H9 (cell line): Measurements from ENCODE around the gene SLC52A1. TPM values are rescaled to one million over a fixed set of nuclear protein-coding genes. Genes with fewer than 3 reads are reported as not detected.

ENCODE experiments used
- DNase-seq: peaks from one replicate; pipeline ENCODE4 v3.0.0-alpha.2; 2017
- H2AFZ ChIP-seq: one replicate; pipeline ENCODE4 v1.6.1; 2013; ENCODE audit warnings: mild to moderate bottlenecking, low read length, control low read depth, moderate library complexity
- H2AK5ac ChIP-seq: 2 replicates; pipeline ENCODE4 v1.6.1; 2013; ENCODE audit warnings: low read length, control low read depth, mixed read lengths; ENCODE audit not compliant: insufficient read length
- H2BK120ac ChIP-seq: one replicate; pipeline ENCODE4 v1.6.1; 2013; ENCODE audit warnings: low read depth, mild to moderate bottlenecking, low read length, control low read depth, inconsistent platforms; ENCODE audit not compliant: poor library complexity, severe bottlenecking
- H2BK12ac ChIP-seq: 2 replicates; pipeline ENCODE4 v1.6.1; 2013; ENCODE audit warnings: low read length, control low read depth, mixed read lengths, low read depth; ENCODE audit not compliant: insufficient read length
- H2BK15ac ChIP-seq: 2 replicates; pipeline ENCODE4 v1.6.1; 2013; ENCODE audit warnings: low read depth, low read length, control low read depth
- H2BK20ac ChIP-seq: one replicate; pipeline ENCODE4 v1.6.1; 2013; ENCODE audit warnings: low read depth, mild to moderate bottlenecking, low read length, control low read depth, inconsistent platforms; ENCODE audit not compliant: poor library complexity, severe bottlenecking
- H2BK5ac ChIP-seq: 2 replicates; pipeline ENCODE4 v1.6.1; 2013; ENCODE audit warnings: low read length, control low read depth, mixed read lengths; ENCODE audit not compliant: insufficient read length
- H3K14ac ChIP-seq: 2 replicates; pipeline ENCODE4 v1.6.1; 2013; ENCODE audit warnings: low read length, control low read depth; ENCODE audit not compliant: insufficient read depth
- H3K18ac ChIP-seq: 2 replicates; pipeline ENCODE4 v1.6.1; 2013; ENCODE audit warnings: low read depth, mild to moderate bottlenecking, mixed read lengths, low read length, control low read depth; ENCODE audit not compliant: insufficient read length
- H3K23ac ChIP-seq: 2 replicates; pipeline ENCODE4 v1.6.1; 2013; ENCODE audit warnings: low read length, control low read depth, mixed read lengths, low read depth; ENCODE audit not compliant: insufficient read length
- H3K23me2 ChIP-seq: 2 replicates; pipeline ENCODE4 v1.6.1; 2013; ENCODE audit warnings: low read depth, mild to moderate bottlenecking, mixed read lengths, low read length, control low read depth; ENCODE audit not compliant: insufficient read length, poor library complexity, severe bottlenecking
- H3K27ac ChIP-seq: 2 replicates; pipeline ENCODE4 v1.5.1; 2013; ENCODE audit warnings: low read length, control low read depth, mixed read lengths, low read depth; ENCODE audit not compliant: insufficient read length
- H3K27me3 ChIP-seq: 2 replicates; pipeline ENCODE4 v1.6.1; 2013; ENCODE audit warnings: low read length, control low read depth, inconsistent platforms; ENCODE audit not compliant: insufficient read depth
- H3K4ac ChIP-seq: 2 replicates; pipeline ENCODE4 v1.6.1; 2013; ENCODE audit warnings: low read depth, mild to moderate bottlenecking, control low read depth, inconsistent platforms, low read length, moderate library complexity
- H3K4me1 ChIP-seq: 2 replicates; pipeline ENCODE4 v1.6.1; 2013; ENCODE audit warnings: low read length, control low read depth, inconsistent platforms; ENCODE audit not compliant: insufficient read depth
- H3K4me2 ChIP-seq: 2 replicates; pipeline ENCODE4 v1.6.1; 2013; ENCODE audit warnings: low read length, control low read depth, mixed read lengths; ENCODE audit not compliant: insufficient read length, insufficient read depth
- H3K56ac ChIP-seq: 2 replicates; pipeline ENCODE4 v1.6.1; 2013; ENCODE audit warnings: low read depth, mild to moderate bottlenecking, mixed read lengths, low read length, control low read depth; ENCODE audit not compliant: insufficient read length
- H3K79me1 ChIP-seq: 2 replicates; pipeline ENCODE4 v1.6.1; 2013; ENCODE audit warnings: low read depth, mild to moderate bottlenecking, moderate library complexity, low read length, control low read depth, inconsistent platforms; ENCODE audit not compliant: insufficient read depth, poor library complexity, severe bottlenecking
- H3K79me2 ChIP-seq: 2 replicates; pipeline ENCODE4 v1.6.1; 2013; ENCODE audit warnings: low read length, control low read depth, inconsistent platforms; ENCODE audit not compliant: insufficient read depth
- H3K9ac ChIP-seq: 2 replicates; pipeline ENCODE4 v1.6.1; 2013; ENCODE audit warnings: low read length, control low read depth, mixed read lengths; ENCODE audit not compliant: insufficient read length; ENCODE audit errors: extremely low read depth
- H3K9me3 ChIP-seq: one replicate; pipeline ENCODE4 v1.6.1; 2013; ENCODE audit warnings: low read depth, low read length, inconsistent platforms; ENCODE audit not compliant: control insufficient read depth
- H3T11ph ChIP-seq: one replicate; pipeline ENCODE4 v1.6.1; 2013; ENCODE audit warnings: mild to moderate bottlenecking, low read length, control low read depth, inconsistent platforms
- H4K20me1 ChIP-seq: one replicate; pipeline ENCODE4 v1.6.1; 2013; ENCODE audit not compliant: control insufficient read depth, insufficient read length, insufficient read depth
- H4K5ac ChIP-seq: 2 replicates; pipeline ENCODE4 v1.6.1; 2013; ENCODE audit warnings: low read depth, mild to moderate bottlenecking, mixed read lengths, low read length, control low read depth; ENCODE audit not compliant: insufficient read length
- H4K8ac ChIP-seq: replicated peaks from 2 replicates; pipeline ENCODE4 v1.6.1; 2013; ENCODE audit warnings: low read length, control low read depth, mixed read lengths, low read depth; ENCODE audit not compliant: insufficient read length
- H4K91ac ChIP-seq: 2 replicates; pipeline ENCODE4 v1.6.1; 2013; ENCODE audit warnings: low read depth, mild to moderate bottlenecking, moderate library complexity, mixed read lengths, low read length, control low read depth; ENCODE audit not compliant: insufficient read length
- H3K27ac Mint-ChIP-seq, 3 experiments: 2 replicates in 2 of 3; 3 replicates in 1 of 3; pipeline ENCODE4 v1.8.0; 2020 to 2021; ENCODE audit warnings: mixed read lengths in 3 of 3, mild to moderate bottlenecking in 1 of 3, moderate library complexity in 1 of 3
- H3K27me3 Mint-ChIP-seq: 2 replicates; pipeline ENCODE4 v1.8.0; 2021; ENCODE audit warnings: low read depth, mild to moderate bottlenecking, moderate library complexity, mixed read lengths
- H3K36me3 Mint-ChIP-seq, 3 experiments: 2 replicates in 2 of 3; 3 replicates in 1 of 3; pipeline ENCODE4 v1.8.0; 2020 to 2021; ENCODE audit warnings: low read depth in 3 of 3, mixed read lengths in 3 of 3; ENCODE audit not compliant: insufficient read depth in 1 of 3
- H3K4me1 Mint-ChIP-seq, 2 experiments: 2 replicates each; pipeline ENCODE4 v1.8.0; 2020; ENCODE audit warnings: mixed read lengths in 2 of 2
- H3K4me3 Mint-ChIP-seq, 2 experiments: 2 replicates in 1 of 2; 3 replicates in 1 of 2; pipeline ENCODE4 v1.8.0; 2020 to 2021; ENCODE audit warnings: mild to moderate bottlenecking in 2 of 2, mixed read lengths in 2 of 2, moderate library complexity in 1 of 2
- H3K9me3 Mint-ChIP-seq, 2 experiments: 2 replicates in 1 of 2; 3 replicates in 1 of 2; pipeline ENCODE4 v1.8.0; 2020; ENCODE audit warnings: mild to moderate bottlenecking in 2 of 2, mixed read lengths in 2 of 2, moderate library complexity in 1 of 2
- WGBS: extraction: QIAGEN DNeasy Blood & Tissue Kit; methylation state at CpG from one replicate; pipeline ENCODE4 v1.1.7; 2013; ENCODE audit warnings: missing lambda C conversion rate, low lambda C conversion rate, mixed read lengths; ENCODE audit not compliant: insufficient read length; ENCODE audit errors: extremely low coverage; 5-methylcytosine and 5-hydroxymethylcytosine counted together
- total RNA-seq: library from RNA; stranded (reverse); gene quantifications from 2 replicates; pipeline ENCODE4 v1.2.1, GENCODE V29; 2021
- TF ChIP-seq, protein P1 (sequence below): fragments of 200-600 bp; sonication (generic); conservative IDR thresholded peaks from 3 replicates; pipeline ENCODE4 v1.8.0; 2021; ENCODE audit warnings: antibody characterized with exemption, mild to moderate bottlenecking

The SLC52A1 gene
- total RNA-seq, 1 experiment from 2014 or later: 0.17 TPM

DNA sequence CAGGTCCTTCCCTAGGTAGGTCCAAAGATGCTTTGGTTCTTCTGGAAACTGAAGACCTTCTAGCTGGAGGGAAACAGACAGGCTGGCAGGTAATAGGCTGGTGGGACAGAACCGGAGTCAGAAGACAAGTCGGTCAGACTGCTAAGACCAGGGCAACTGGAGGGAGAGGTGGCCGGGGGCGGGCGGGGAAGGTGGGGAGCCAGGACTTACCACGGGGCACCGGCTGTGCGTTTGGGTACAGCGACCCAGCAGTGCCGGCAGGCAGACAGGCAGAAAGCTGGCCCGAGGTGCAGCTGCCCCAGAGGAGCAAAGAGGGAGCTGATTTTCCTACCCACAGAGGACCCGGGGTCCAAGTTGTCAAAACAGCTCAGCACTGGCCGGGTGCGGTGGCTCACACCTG lies 575 bp downstream of the SLC52A1 start:
- DNase-seq: peak; percentile 30
- no peak overlapping the region for H3K27ac ChIP-seq
- no peak overlapping the region for H4K5ac ChIP-seq
- no peak overlapping the region for H2BK12ac ChIP-seq
- H2AK5ac ChIP-seq: no peak overlapping the region
- H2AFZ ChIP-seq: no peak overlapping the region
- H3K27me3 Mint-ChIP-seq: peaks cover 49% of the 10 kb centered on the region
- no peak overlapping the region for H3K56ac ChIP-seq
- H2BK15ac ChIP-seq: no peak overlapping the region
- no peak overlapping the region for H2BK5ac ChIP-seq
- H3K9me3 Mint-ChIP-seq: no peaks in the 10 kb centered on the region
- H4K20me1 ChIP-seq: no peaks in the 10 kb centered on the region
- no peak overlapping the region for H3K14ac ChIP-seq
- H3K79me2 ChIP-seq: no peaks in the 10 kb centered on the region
- no peaks in the 10 kb centered on the region; the same call in 1 of the 2 replicates for H3K27me3 ChIP-seq
- no peak overlapping the region for H2BK20ac ChIP-seq
- TF ChIP-seq, protein P1, sequence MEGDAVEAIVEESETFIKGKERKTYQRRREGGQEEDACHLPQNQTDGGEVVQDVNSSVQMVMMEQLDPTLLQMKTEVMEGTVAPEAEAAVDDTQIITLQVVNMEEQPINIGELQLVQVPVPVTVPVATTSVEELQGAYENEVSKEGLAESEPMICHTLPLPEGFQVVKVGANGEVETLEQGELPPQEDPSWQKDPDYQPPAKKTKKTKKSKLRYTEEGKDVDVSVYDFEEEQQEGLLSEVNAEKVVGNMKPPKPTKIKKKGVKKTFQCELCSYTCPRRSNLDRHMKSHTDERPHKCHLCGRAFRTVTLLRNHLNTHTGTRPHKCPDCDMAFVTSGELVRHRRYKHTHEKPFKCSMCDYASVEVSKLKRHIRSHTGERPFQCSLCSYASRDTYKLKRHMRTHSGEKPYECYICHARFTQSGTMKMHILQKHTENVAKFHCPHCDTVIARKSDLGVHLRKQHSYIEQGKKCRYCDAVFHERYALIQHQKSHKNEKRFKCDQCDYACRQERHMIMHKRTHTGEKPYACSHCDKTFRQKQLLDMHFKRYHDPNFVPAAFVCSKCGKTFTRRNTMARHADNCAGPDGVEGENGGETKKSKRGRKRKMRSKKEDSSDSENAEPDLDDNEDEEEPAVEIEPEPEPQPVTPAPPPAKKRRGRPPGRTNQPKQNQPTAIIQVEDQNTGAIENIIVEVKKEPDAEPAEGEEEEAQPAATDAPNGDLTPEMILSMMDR: no peak
- no peak overlapping the region for H3K4me2 ChIP-seq
- H3K4me1 ChIP-seq: no peaks in the 10 kb centered on the region
- H3K4me1 Mint-ChIP-seq: peaks cover 0 to 3% of the 10 kb centered on the region in 2 experiments; a peak in 1 of 4 replicates
- H3K27ac Mint-ChIP-seq: no peak overlapping the region
- no peaks in the 10 kb centered on the region for H3K9me3 ChIP-seq
- no peaks in the 10 kb centered on the region for H3K36me3 Mint-ChIP-seq
- no peak overlapping the region for H3K9ac ChIP-seq
- WGBS: no CpG with 5 or more reads among the region's 14 CpGs
- H3K79me1 ChIP-seq: no peaks in the 10 kb centered on the region
- no peak overlapping the region for H4K8ac ChIP-seq
- H3K4ac ChIP-seq: no peak overlapping the region
- H3K4me3 Mint-ChIP-seq: no peak overlapping the region
- no peaks in the 10 kb centered on the region for H3K23me2 ChIP-seq
- H3K18ac ChIP-seq: no peak overlapping the region
- no peak overlapping the region for H4K91ac ChIP-seq
- no peak overlapping the region for H2BK120ac ChIP-seq
- no peak overlapping the region for H3T11ph ChIP-seq
- no peak overlapping the region for H3K23ac ChIP-seq
